ENCODE measurements around the gene CNNM4.
A peak's percentile ranks its signal among the peaks of the same experiment; 100 is the strongest.

The CNNM4 gene

GRCh38 chr2:96838345-96839292 lies 77.9 kb downstream of the CNNM4 start:
- Histone ChIP-seq H3K27me3 (no peaks in the 10 kb centered on the region), H3K4me3 (0 out of 2 replicates have a peak overlapping the region, but pooled peaks have one; percentile 46), H3K36me3 (peaks cover 57% of the 10 kb centered on the region), H3K27ac (peak overlapping the region; percentile 73), H3K4me2 (peak overlapping the region; percentile 83), H4K20me1 (peaks cover 3% of the 10 kb centered on the region; the same call in 1 of the 2 replicates), H3K9ac (peak overlapping the region; percentile 52), H3K4me1 (peaks cover 45% of the 10 kb centered on the region), H3K9me3 (no peaks in the 10 kb centered on the region)
- TF ChIP-seq Cebpa-rat (IDR thresholded peaks at IDR 0.05): no peak

- peak overlapping the region; percentile 52 for H3K9ac ChIP-seq
- peak overlapping the region; percentile 73 for H3K27ac ChIP-seq
- peaks cover 62% of the 10 kb centered on the region for H3K36me3 ChIP-seq
- peaks cover 37% of the 10 kb centered on the region for H3K4me1 ChIP-seq
- H3K4me2 ChIP-seq: peak overlapping the region; percentile 83
- TF ChIP-seq Cebpa-rat (IDR thresholded peaks at IDR 0.05): no peak
- H3K9me3 ChIP-seq: no peaks in the 10 kb centered on the region
- H3K27me3 ChIP-seq: no peaks in the 10 kb centered on the region
- H4K20me1 ChIP-seq: no peaks in the 10 kb centered on the region
- peak overlapping the region; percentile 46 for H3K4me3 ChIP-seq
These were observed 78.7 kb downstream of the CNNM4 start for GRCh38 chr2:96839293-96839874.

- Histone ChIP-seq H3K9me3 (no peaks in the 10 kb centered on the region), H3K27me3 (no peaks in the 10 kb centered on the region), H3K27ac (peak overlapping the region; percentile 73), H3K4me3 (peak overlapping the region; percentile 46; the same call in 1 of the 2 replicates), H3K4me2 (peak overlapping the region; percentile 83), H4K20me1 (no peaks in the 10 kb centered on the region), H3K9ac (peak overlapping the region; percentile 43; the same call in 1 of the 2 replicates), H3K4me1 (peaks cover 36% of the 10 kb centered on the region), H3K36me3 (peaks cover 62% of the 10 kb centered on the region)
- no peak for TF ChIP-seq Cebpa-rat (IDR thresholded peaks at IDR 0.05)
These were observed 79.5 kb downstream of the CNNM4 start for GRCh38 chr2:96839875-96840850.

- no peak for TF ChIP-seq Cebpa-rat (IDR thresholded peaks at IDR 0.05)
- H3K4me3 ChIP-seq: no peak overlapping the region
These were observed 81.2 kb downstream of the CNNM4 start for GRCh38 chr2:96841701-96842495.

GRCh38 chr2:96842600-96842999 lies 81.9 kb downstream of the CNNM4 start:
- H3K27me3 ChIP-seq: peaks cover 2% of the 10 kb centered on the region; the same call in 1 of the 2 replicates
- peaks cover 77% of the 10 kb centered on the region for H3K36me3 ChIP-seq
- H3K9ac ChIP-seq: no peak overlapping the region
- no peak overlapping the region for H3K27ac ChIP-seq
- H3K4me1 ChIP-seq: peaks cover 35% of the 10 kb centered on the region
- H3K4me2 ChIP-seq: no peak overlapping the region
- H3K4me3 ChIP-seq: no peak overlapping the region
- H3K9me3 ChIP-seq: no peaks in the 10 kb centered on the region
- no peak for TF ChIP-seq Cebpa-rat (IDR thresholded peaks at IDR 0.05)
- no peaks in the 10 kb centered on the region for H4K20me1 ChIP-seq

More at GRCh38 chr2:96841701-96842495, 81.2 kb downstream of the CNNM4 start:
- H3K27me3 ChIP-seq: peaks cover 2% of the 10 kb centered on the region; the same call in 1 of the 2 replicates
- H3K4me2 ChIP-seq: no peak overlapping the region
- no peak overlapping the region for H3K27ac ChIP-seq
- H3K4me1 ChIP-seq: peaks cover 36% of the 10 kb centered on the region
- no peak overlapping the region for H3K9ac ChIP-seq
- H4K20me1 ChIP-seq: no peaks in the 10 kb centered on the region
- no peaks in the 10 kb centered on the region for H3K9me3 ChIP-seq
- peaks cover 73% of the 10 kb centered on the region for H3K36me3 ChIP-seq

- peaks cover 2% of the 10 kb centered on the region; the same call in 1 of the 2 replicates for H3K27me3 ChIP-seq
- no peak within 1 kb of the TSS for H3K4me3 ChIP-seq
- no peak within 1 kb of the TSS for H3K4me2 ChIP-seq
- no peak within 1 kb of the TSS for H3K27ac ChIP-seq
- no peak for TF ChIP-seq Cebpa-rat (IDR thresholded peaks at IDR 0.05)
- no peaks in the 10 kb centered on the region for H3K9me3 ChIP-seq
- H4K20me1 ChIP-seq: no peaks in the 10 kb centered on the region
- no peak within 1 kb of the TSS for H3K9ac ChIP-seq
- H3K4me1 ChIP-seq: peaks cover 29% of the 10 kb centered on the region
- H3K36me3 ChIP-seq: peaks cover 83% of the 10 kb centered on the region
These were observed 83.0 kb downstream of the CNNM4 start, which contains the start of gene ANKRD23 for GRCh38 chr2:96843538-96844268. TSS of gene ANKRD23 (minus strand) at chr2:96844021. CDS start at chr2:96843992, 29 bp downstream.

GRCh38 chr2:96844405-96844808 lies 83.7 kb downstream of the CNNM4 start:
- H3K4me1 ChIP-seq: peaks cover 22% of the 10 kb centered on the region
- TF ChIP-seq Cebpa-rat (IDR thresholded peaks at IDR 0.05): no peak
- no peak overlapping the region for H3K4me2 ChIP-seq

GRCh38 chr2:96846825-96847224 lies 86.1 kb downstream of the CNNM4 start:
- no peak overlapping the region for H3K27ac ChIP-seq
- peaks cover 96% of the 10 kb centered on the region for H3K36me3 ChIP-seq
- no peaks in the 10 kb centered on the region for H4K20me1 ChIP-seq
- H3K4me1 ChIP-seq: peaks cover 6% of the 10 kb centered on the region; the same call in 1 of the 2 replicates
- peaks cover 2% of the 10 kb centered on the region; the same call in 1 of the 2 replicates for H3K27me3 ChIP-seq
- no peak overlapping the region for H3K9ac ChIP-seq
- H3K4me3 ChIP-seq: no peak overlapping the region
- no peak for TF ChIP-seq Cebpa-rat (IDR thresholded peaks at IDR 0.05)
- no peak overlapping the region for H3K4me2 ChIP-seq
- H3K9me3 ChIP-seq: no peaks in the 10 kb centered on the region

More at GRCh38 chr2:96844405-96844808, 83.7 kb downstream of the CNNM4 start:
- H3K36me3 ChIP-seq: peaks cover 90% of the 10 kb centered on the region
- H3K9ac ChIP-seq: no peak overlapping the region
- H4K20me1 ChIP-seq: no peaks in the 10 kb centered on the region
- no peaks in the 10 kb centered on the region for H3K9me3 ChIP-seq
- H3K4me3 ChIP-seq: no peak overlapping the region
- peaks cover 2% of the 10 kb centered on the region; the same call in 1 of the 2 replicates for H3K27me3 ChIP-seq
- H3K27ac ChIP-seq: no peak overlapping the region
